Measurements from ENCODE around the gene TLR5. TPM values are rescaled to one million over a fixed set of nuclear protein-coding genes. Genes with fewer than 3 reads are reported as not detected.

Gene TLR5
- total RNA-seq, 6 donors from 2014 or later, result 4.1 to 30.4 (median 14.8) TPM

GRCh38 chr1:223179786-223180185, 36.7 kb upstream of the TLR5 start:
- H3K9me3 ChIP-seq, result no peaks in the 10 kb centered on the region
- peaks cover 26 to 36% (median 34%) of the 10 kb centered on the region in 4 donors for H3K4me1 ChIP-seq
- H3K27me3 ChIP-seq, result no peaks in the 10 kb centered on the region
- peak overlapping the region in 3 of 4 donors; percentile 65 to 79 (median 74) for H3K27ac ChIP-seq
- WGBS, 2 donors, result 25 to 56% methylated on average over 1 of the region's 1 CpG
- ATAC-seq (ENCODE audit: low FRiP score in 2 of 2) (no peak), DNase-seq (no peak)
- no peak overlapping the region for H3K4me3 ChIP-seq
- H3K36me3 ChIP-seq, result no peaks in the 10 kb centered on the region
- no peak for TF ChIP-seq EP300 (IDR thresholded peaks at IDR 0.05)
- TF ChIP-seq POLR2AphosphoS5 (IDR thresholded peaks at IDR 0.05), result no peak
- TF ChIP-seq POLR2A (IDR thresholded peaks at IDR 0.05), result no peak
- no peak for TF ChIP-seq CTCF (IDR thresholded peaks at IDR 0.05)

- no peak for DNase-seq
- no peaks in the 10 kb centered on the region for H3K27me3 ChIP-seq
- TF ChIP-seq POLR2AphosphoS5 (IDR thresholded peaks at IDR 0.05) (no peak), EP300 (IDR thresholded peaks at IDR 0.05) (no peak), POLR2A (IDR thresholded peaks at IDR 0.05) (no peak), CTCF (IDR thresholded peaks at IDR 0.05) (no peak)
- H3K27ac ChIP-seq, result peak overlapping the region in 2 of 4 donors; percentile 63 to 65
- H3K36me3 ChIP-seq, result no peaks in the 10 kb centered on the region
- WGBS, 2 donors, result 88 to 89% methylated on average over 3 of the region's 3 CpGs
- no peaks in the 10 kb centered on the region for H3K9me3 ChIP-seq
- peaks cover 26 to 36% (median 34%) of the 10 kb centered on the region in 4 donors for H3K4me1 ChIP-seq
- no peak overlapping the region for H3K4me3 ChIP-seq
- no peak for ATAC-seq (ENCODE audit: low FRiP score in 2 of 2)
Observed at GRCh38 chr1:223179280-223179679, 36.2 kb upstream of the TLR5 start.

GRCh38 chr1:223177681-223178080, 34.6 kb upstream of the TLR5 start:
- no peak overlapping the region for H3K4me3 ChIP-seq
- no peak for TF ChIP-seq CTCF (IDR thresholded peaks at IDR 0.05)
- TF ChIP-seq EP300 (IDR thresholded peaks at IDR 0.05), result peak in 2 of 4 donors; percentile 20 to 83
- TF ChIP-seq POLR2A (IDR thresholded peaks at IDR 0.05), result peak in 1 of 4 donors; percentile 41
- peak; percentile 33 to 63 for TF ChIP-seq POLR2AphosphoS5 (IDR thresholded peaks at IDR 0.05)
- H3K27ac ChIP-seq, result peak overlapping the region in 3 of 4 donors; percentile 59 to 78 (median 69)
- H3K9me3 ChIP-seq, result no peaks in the 10 kb centered on the region
- no peaks in the 10 kb centered on the region for H3K36me3 ChIP-seq
- DNase-seq (peak in 1 of 2 donors; percentile 88), ATAC-seq (ENCODE audit: low FRiP score in 2 of 2) (peak; percentile 71)
- 27 to 28% methylated on average over 5 of the region's 5 CpGs for WGBS, 2 donors
- H3K4me1 ChIP-seq, result peaks cover 26 to 36% (median 34%) of the 10 kb centered on the region in 4 donors
- H3K27me3 ChIP-seq, result no peaks in the 10 kb centered on the region

- TF ChIP-seq CTCF (IDR thresholded peaks at IDR 0.05), result no peak
- no peak for TF ChIP-seq EP300 (IDR thresholded peaks at IDR 0.05)
- no peak for TF ChIP-seq POLR2AphosphoS5 (IDR thresholded peaks at IDR 0.05)
- TF ChIP-seq POLR2A (IDR thresholded peaks at IDR 0.05), result no peak
- peaks cover 26 to 36% (median 32%) of the 10 kb centered on the region in 4 donors for H3K4me1 ChIP-seq
- 92 to 93% methylated on average over 3 of the region's 3 CpGs for WGBS, 2 donors
Observed at GRCh38 chr1:223176437-223176836, 33.4 kb upstream of the TLR5 start.

GRCh38 chr1:223175633-223176032, 32.6 kb upstream of the TLR5 start:
- DNase-seq, result peak in 1 of 2 donors; percentile 32
- peak overlapping the region; percentile 42 to 78 (median 48) for H3K27ac ChIP-seq
- no peak for TF ChIP-seq CTCF (IDR thresholded peaks at IDR 0.05)
- TF ChIP-seq EP300 (IDR thresholded peaks at IDR 0.05), result peak in 1 of 4 donors; percentile 61
- TF ChIP-seq POLR2A (IDR thresholded peaks at IDR 0.05), result peak in 1 of 4 donors; percentile 65
- peak; percentile 55 to 61 for TF ChIP-seq POLR2AphosphoS5 (IDR thresholded peaks at IDR 0.05)

More at GRCh38 chr1:223176437-223176836, 33.4 kb upstream of the TLR5 start:
- H3K4me3 ChIP-seq, result no peak overlapping the region
- H3K27ac ChIP-seq, result peak overlapping the region in 1 of 4 donors; percentile 78
- no peak for DNase-seq
- no peaks in the 10 kb centered on the region for H3K27me3 ChIP-seq
- H3K36me3 ChIP-seq, result no peaks in the 10 kb centered on the region
- no peak for ATAC-seq (ENCODE audit: low FRiP score in 2 of 2)
- H3K9me3 ChIP-seq, result no peaks in the 10 kb centered on the region

More at GRCh38 chr1:223175633-223176032, 32.6 kb upstream of the TLR5 start:
- Histone ChIP-seq H3K4me3 (no peak overlapping the region), H3K36me3 (no peaks in the 10 kb centered on the region), H3K4me1 (peaks cover 21 to 29% (median 25%) of the 10 kb centered on the region in 4 donors), H3K27me3 (no peaks in the 10 kb centered on the region), H3K9me3 (no peaks in the 10 kb centered on the region)
- WGBS, 2 donors, result 62 to 73% methylated on average over 3 of the region's 3 CpGs
- ATAC-seq (ENCODE audit: low FRiP score in 2 of 2), result peak; percentile 11 to 83

All from upper lobe of left lung (tissue), 6 donors.